Thoracic aorta (tissue), 2 donors: ENCODE data around the gene SEMA6B. TPM values are rescaled to one million over a fixed set of nuclear protein-coding genes. Genes with fewer than 3 reads are reported as not detected.

ENCODE experiments used
- ATAC-seq: fragments of 150-250 bp; one replicate; pipeline ENCODE4 v1.8.0; 2017; ENCODE audit warnings: low read depth; ENCODE audit not compliant: insufficient number of reproducible peaks, low FRiP score
- DNase-seq: peaks from one replicate; pipeline ENCODE4 v3.0.0-alpha.2; 2020; ENCODE audit warnings: low spot score
- H3K27ac ChIP-seq, 2 donors: fragments of 200-600 bp; sonication (generic); 1 replicate in 1 of 2; 2 replicates in 1 of 2; pipeline ENCODE4 v1.5.1; 2016; ENCODE audit warnings: mild to moderate bottlenecking in 2 of 2, moderate library complexity in 2 of 2
- H3K27me3 ChIP-seq: fragments of 200-600 bp; sonication (generic); replicated peaks from 2 replicates; pipeline ENCODE4 v1.6.0; 2016; ENCODE audit warnings: mild to moderate bottlenecking; ENCODE audit not compliant: insufficient read depth
- H3K36me3 ChIP-seq: fragments of 200-600 bp; sonication (generic); one replicate; pipeline ENCODE4 v1.5.1; 2016
- H3K4me1 ChIP-seq, 2 donors: fragments of 200-600 bp; sonication (generic); 1 replicate in 1 of 2; 2 replicates in 1 of 2; pipeline versions ENCODE4 v1.5.1 to v1.6.0; 2016; ENCODE audit warnings: low read depth in 2 of 2, mild to moderate bottlenecking in 1 of 2; ENCODE audit not compliant: control insufficient read depth in 1 of 2
- H3K4me3 ChIP-seq: fragments of 200-600 bp; sonication (generic); 2 replicates; pipeline ENCODE4 v1.5.1; 2016; ENCODE audit warnings: mild to moderate bottlenecking
- H3K9me3 ChIP-seq: fragments of 200-600 bp; sonication (generic); 2 replicates; pipeline ENCODE4 v1.5.1; 2016
- total RNA-seq, 2 donors: library from RNA; depleted of rRNA; stranded (reverse); fragments of >200 nt; gene quantifications; one replicate each; pipeline versions ENCODE4 v1.1.0 to v1.2.3, GENCODE V29; 2016
- TF ChIP-seq, protein P1 (sequence below): fragments of 200-600 bp; sonication (generic); IDR thresholded peaks from one replicate; pipeline ENCODE4 v1.5.1; 2019; ENCODE audit warnings: antibody characterized with exemption

Gene SEMA6B
- total RNA-seq, 2 donors from 2014 or later, result 3.4 to 17.4 TPM

DNA sequence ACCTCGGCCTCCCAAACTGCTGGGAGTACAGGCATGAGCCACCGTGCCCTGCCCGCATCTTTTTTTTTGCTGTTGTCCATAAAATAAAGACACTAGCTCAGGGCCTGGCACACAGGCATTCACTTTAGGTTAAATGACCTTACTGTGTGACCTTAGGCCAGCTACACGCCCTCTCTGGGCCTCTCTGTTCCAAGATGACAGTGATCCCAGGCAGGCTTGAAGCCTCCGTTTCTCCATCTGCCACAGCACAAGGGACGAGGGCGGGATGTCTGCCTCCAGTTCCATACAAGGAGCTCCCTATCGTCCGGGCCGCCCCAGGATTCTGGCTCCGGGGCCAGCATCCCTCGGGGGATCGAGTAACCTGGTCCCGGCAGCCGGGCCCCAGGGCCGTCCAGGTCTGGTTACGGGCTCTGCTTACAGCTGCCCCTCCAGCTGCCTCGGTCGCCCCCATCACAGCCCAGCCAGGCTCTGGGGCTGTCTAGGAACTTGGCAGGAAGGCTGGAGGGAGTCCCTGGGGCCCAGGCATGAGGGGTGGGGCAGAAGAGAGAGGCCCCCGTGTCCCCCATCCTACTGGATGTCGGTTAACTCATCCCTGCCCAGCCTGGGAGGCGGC, 11.9 kb upstream of the SEMA6B start:
- TF ChIP-seq, protein P1, sequence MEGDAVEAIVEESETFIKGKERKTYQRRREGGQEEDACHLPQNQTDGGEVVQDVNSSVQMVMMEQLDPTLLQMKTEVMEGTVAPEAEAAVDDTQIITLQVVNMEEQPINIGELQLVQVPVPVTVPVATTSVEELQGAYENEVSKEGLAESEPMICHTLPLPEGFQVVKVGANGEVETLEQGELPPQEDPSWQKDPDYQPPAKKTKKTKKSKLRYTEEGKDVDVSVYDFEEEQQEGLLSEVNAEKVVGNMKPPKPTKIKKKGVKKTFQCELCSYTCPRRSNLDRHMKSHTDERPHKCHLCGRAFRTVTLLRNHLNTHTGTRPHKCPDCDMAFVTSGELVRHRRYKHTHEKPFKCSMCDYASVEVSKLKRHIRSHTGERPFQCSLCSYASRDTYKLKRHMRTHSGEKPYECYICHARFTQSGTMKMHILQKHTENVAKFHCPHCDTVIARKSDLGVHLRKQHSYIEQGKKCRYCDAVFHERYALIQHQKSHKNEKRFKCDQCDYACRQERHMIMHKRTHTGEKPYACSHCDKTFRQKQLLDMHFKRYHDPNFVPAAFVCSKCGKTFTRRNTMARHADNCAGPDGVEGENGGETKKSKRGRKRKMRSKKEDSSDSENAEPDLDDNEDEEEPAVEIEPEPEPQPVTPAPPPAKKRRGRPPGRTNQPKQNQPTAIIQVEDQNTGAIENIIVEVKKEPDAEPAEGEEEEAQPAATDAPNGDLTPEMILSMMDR, result no peak
- H3K27ac ChIP-seq, result no peak overlapping the region
- H3K4me3 ChIP-seq, result no peak overlapping the region
- no peaks in the 10 kb centered on the region for H3K27me3 ChIP-seq
- no peak for ATAC-seq
- peaks cover 0 to 11% of the 10 kb centered on the region in 2 donors for H3K4me1 ChIP-seq
- no peak for DNase-seq
- no peaks in the 10 kb centered on the region for H3K36me3 ChIP-seq
- H3K9me3 ChIP-seq, result no peaks in the 10 kb centered on the region

DNA sequence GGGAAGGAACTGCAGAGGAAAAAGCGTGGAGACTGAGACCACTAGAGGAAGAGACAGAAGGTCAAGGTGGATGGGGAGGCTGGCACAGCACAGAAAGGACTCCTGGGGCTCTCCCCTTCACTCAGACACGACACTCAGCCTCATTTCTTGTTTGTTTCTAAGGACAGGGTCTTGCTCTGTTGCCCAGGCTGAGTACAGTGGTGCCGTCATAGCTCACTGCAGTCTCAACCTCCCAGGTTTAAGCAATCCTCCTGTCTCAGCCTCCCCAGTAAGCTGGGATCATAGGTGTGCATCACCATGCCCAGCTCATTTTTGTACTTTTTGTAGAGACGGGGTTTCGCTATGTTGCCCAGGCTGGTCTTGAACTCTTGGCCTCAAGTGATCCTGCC, 11.4 kb upstream of the SEMA6B start:
- Histone ChIP-seq H3K27ac (no peak overlapping the region), H3K27me3 (no peaks in the 10 kb centered on the region), H3K4me1 (peaks cover 0 to 10% of the 10 kb centered on the region in 2 donors), H3K36me3 (no peaks in the 10 kb centered on the region), H3K9me3 (no peaks in the 10 kb centered on the region), H3K4me3 (no peak overlapping the region)
- DNase-seq (no peak), ATAC-seq (no peak)
- TF ChIP-seq, protein P1, result no peak

DNA sequence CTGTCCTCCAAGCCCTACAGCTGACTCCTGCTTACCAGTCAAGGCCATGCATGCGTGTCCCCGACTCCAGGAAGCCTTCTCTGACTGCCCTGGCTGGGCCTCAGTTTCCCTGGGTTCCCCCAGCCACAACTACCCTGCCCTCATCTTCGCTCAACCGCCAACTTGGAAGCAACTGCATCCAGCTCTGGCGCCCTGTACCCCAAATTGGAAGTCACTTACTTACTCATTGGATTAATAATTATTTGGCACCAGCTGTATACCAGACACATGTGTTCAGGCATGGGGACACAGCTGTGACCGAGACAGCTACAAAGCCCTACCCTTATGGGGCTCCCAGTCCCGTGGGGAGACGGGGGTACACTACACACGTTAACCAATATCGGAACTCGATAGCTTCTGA, 10.9 kb upstream of the SEMA6B start:
- ATAC-seq (no peak), DNase-seq (no peak)
- no peak overlapping the region for H3K4me3 ChIP-seq
- H3K27me3 ChIP-seq, result no peaks in the 10 kb centered on the region
- TF ChIP-seq, protein P1, result no peak
- no peaks in the 10 kb centered on the region for H3K9me3 ChIP-seq
- no peaks in the 10 kb centered on the region for H3K36me3 ChIP-seq
- no peak overlapping the region for H3K27ac ChIP-seq
- peaks cover 0 to 7% of the 10 kb centered on the region in 2 donors for H3K4me1 ChIP-seq

DNA sequence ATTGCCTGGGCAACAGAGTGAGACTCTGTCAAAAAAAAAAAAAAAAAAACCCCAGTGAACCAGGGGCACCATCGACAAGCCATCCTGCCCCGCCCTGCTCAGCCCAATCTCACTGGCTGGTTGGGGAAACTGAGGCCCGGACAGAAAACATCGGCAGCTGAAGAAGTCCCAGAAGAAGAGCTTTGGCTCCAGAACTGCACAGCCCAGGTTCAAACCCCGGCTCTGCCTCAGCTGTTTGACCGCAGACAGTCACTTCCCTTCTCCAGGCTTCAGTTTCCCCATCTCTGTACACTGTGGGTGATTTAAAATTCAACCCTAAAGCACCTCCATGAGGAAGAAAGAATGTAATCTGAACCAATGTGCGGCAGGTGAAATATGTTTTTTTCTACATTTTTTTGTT, 9.4 kb upstream of the SEMA6B start:
- H3K4me3 ChIP-seq, result no peak overlapping the region
- TF ChIP-seq, protein P1, result no peak
- H3K27me3 ChIP-seq, result no peaks in the 10 kb centered on the region
- no peaks in the 10 kb centered on the region for H3K36me3 ChIP-seq
- H3K9me3 ChIP-seq, result no peaks in the 10 kb centered on the region
- H3K4me1 ChIP-seq, result peaks cover 0 to 7% of the 10 kb centered on the region in 2 donors
- ATAC-seq (no peak), DNase-seq (no peak)
- H3K27ac ChIP-seq, result no peak overlapping the region

- Histone ChIP-seq H3K4me1 (peaks cover 0 to 7% of the 10 kb centered on the region in 2 donors), H3K36me3 (no peaks in the 10 kb centered on the region), H3K27me3 (no peaks in the 10 kb centered on the region), H3K4me3 (no peak overlapping the region), H3K9me3 (no peaks in the 10 kb centered on the region), H3K27ac (no peak overlapping the region)
- DNase-seq, result no peak
- TF ChIP-seq, protein P1, result peak; percentile 54
- ATAC-seq, result no peak
These were observed 8.1 kb upstream of the SEMA6B start for GRCh38 chr19:4567584-4568071.
